GM12878 (cell line): ENCODE data around the gene MAML3.

ENCODE experiments used
- BACH1 ChIP-seq: fragments of 450-650 bp; IDR thresholded peaks from 2 replicates; pipeline ENCODE4 v1.6.1; 2017; ENCODE audit warnings: mild to moderate bottlenecking, borderline replicate concordance
- CBX5 ChIP-seq: sonication (generic); IDR thresholded peaks from 2 replicates; pipeline ENCODE4 v1.6.1; 2016; ENCODE audit warnings: low read depth, moderate library complexity, mild to moderate bottlenecking, inconsistent platforms
- CTCF ChIP-seq, 3 experiments: IDR thresholded peaks in 2 of 3; conservative IDR thresholded peaks in 1 of 3; 2 replicates each; pipeline ENCODE4 v1.5.1; 2011; ENCODE audit warnings: low read depth in 3 of 3, low read length in 3 of 3, mild to moderate bottlenecking in 3 of 3, control low read depth in 2 of 3, moderate library complexity in 2 of 3, inconsistent platforms in 1 of 3, mixed read lengths in 1 of 3; ENCODE audit not compliant: control insufficient read depth in 2 of 3, insufficient read depth in 1 of 3; ENCODE audit errors: extremely low read depth in 1 of 3
- DPF2 ChIP-seq: fragments of 450-650 bp; IDR thresholded peaks from 2 replicates; pipeline ENCODE4 v1.6.1; 2017; ENCODE audit warnings: mild to moderate bottlenecking
- EP300 ChIP-seq, 2 experiments: fragments of 150-350 bp in 1 of 2; IDR thresholded peaks; 2 replicates each; pipeline ENCODE4 v1.6.1; 2011 to 2012; ENCODE audit warnings: low read depth in 2 of 2, low read length in 2 of 2, borderline replicate concordance in 1 of 2, improper control_type of control experiment in 1 of 2, inconsistent platforms in 1 of 2; ENCODE audit not compliant: control insufficient read depth in 1 of 2
- MYC ChIP-seq: IDR thresholded peaks from 2 replicates; pipeline ENCODE4 v1.6.1; 2011; ENCODE audit warnings: mild to moderate bottlenecking, low read length, moderate library complexity, inconsistent platforms; ENCODE audit not compliant: insufficient read depth, insufficient replicate concordance, insufficient read length, severe bottlenecking
- NR2F1 ChIP-seq: fragments of 450-650 bp; conservative IDR thresholded peaks from 2 replicates; pipeline ENCODE4 v1.6.1; 2017; ENCODE audit warnings: mild to moderate bottlenecking
- RAD51 ChIP-seq: fragments of 450-650 bp; IDR thresholded peaks from 2 replicates; pipeline ENCODE4 v1.6.1; 2016; ENCODE audit warnings: moderate library complexity, mild to moderate bottlenecking, inconsistent platforms

GRCh38 chr4:140085062-140085622, 68.8 kb downstream of the MAML3 start:
- TF ChIP-seq DPF2 (no peak), CTCF (IDR thresholded peaks at IDR 0.05 in 2 of 3, conservative IDR thresholded peaks at IDR 0.05 in 1 of 3; ENCODE audit: control insufficient read depth in 2 of 3, extremely low read depth in 1 of 3, insufficient read depth in 1 of 3, low read depth in 3 of 3, low read length in 3 of 3) (no peak), BACH1 (no peak), MYC (no peak), NR2F1 (no peak), EP300 (IDR thresholded peaks at IDR 0.05; ENCODE audit: borderline replicate concordance in 1 of 2, control insufficient read depth in 1 of 2, low read depth in 2 of 2, low read length in 2 of 2) (no peak), RAD51 (no peak), CBX5 (no peak)
